Activated CD8-positive, alpha-beta memory T cell treated with anti-CD3 and anti-CD28 coated beads, Interleukin-2, amount 50 U/mL, for 24 hours (primary cell): Measurements from ENCODE around the gene ARFRP1.
"Not testable (repeated sequence)": the region's sequence is repeated elsewhere in the genome, so short reads cannot be mapped to it uniquely, and the experiment has no call there.

Source experiments
- DNase-seq: peaks from one replicate; pipeline ENCODE4 v3.0.0-alpha.2; 2020; ENCODE audit errors: extremely low read depth

Gene ARFRP1

GRCh38 chr20:63655249-63655648, 52.5 kb downstream of the ARFRP1 start:
- no peak for DNase-seq

- no peak for DNase-seq
These were observed 53.7 kb downstream of the ARFRP1 start for GRCh38 chr20:63653974-63654668.

- DNase-seq = no peak
These were observed 54.5 kb downstream of the ARFRP1 start, which contains the start of gene STMN3 for GRCh38 chr20:63653041-63653973. Gene STMN3 (minus strand): TSS chr20:63653424. CDS start chr20:63653345, 79 bp downstream.

GRCh38 chr20:63652192-63652980, 55.4 kb downstream of the ARFRP1 start:
- DNase-seq = no peak

- DNase-seq = no peak
These were observed 55.9 kb downstream of the ARFRP1 start for GRCh38 chr20:63651942-63652191.

GRCh38 chr20:63650486-63650885, 57.3 kb downstream of the ARFRP1 start:
- not testable (repeated sequence) for DNase-seq

- no peak for DNase-seq
These were observed 58.7 kb downstream of the ARFRP1 start for GRCh38 chr20:63648895-63649589.
